ENCODE results near the gene CCDC136.

CCDC136 gene

DNA sequence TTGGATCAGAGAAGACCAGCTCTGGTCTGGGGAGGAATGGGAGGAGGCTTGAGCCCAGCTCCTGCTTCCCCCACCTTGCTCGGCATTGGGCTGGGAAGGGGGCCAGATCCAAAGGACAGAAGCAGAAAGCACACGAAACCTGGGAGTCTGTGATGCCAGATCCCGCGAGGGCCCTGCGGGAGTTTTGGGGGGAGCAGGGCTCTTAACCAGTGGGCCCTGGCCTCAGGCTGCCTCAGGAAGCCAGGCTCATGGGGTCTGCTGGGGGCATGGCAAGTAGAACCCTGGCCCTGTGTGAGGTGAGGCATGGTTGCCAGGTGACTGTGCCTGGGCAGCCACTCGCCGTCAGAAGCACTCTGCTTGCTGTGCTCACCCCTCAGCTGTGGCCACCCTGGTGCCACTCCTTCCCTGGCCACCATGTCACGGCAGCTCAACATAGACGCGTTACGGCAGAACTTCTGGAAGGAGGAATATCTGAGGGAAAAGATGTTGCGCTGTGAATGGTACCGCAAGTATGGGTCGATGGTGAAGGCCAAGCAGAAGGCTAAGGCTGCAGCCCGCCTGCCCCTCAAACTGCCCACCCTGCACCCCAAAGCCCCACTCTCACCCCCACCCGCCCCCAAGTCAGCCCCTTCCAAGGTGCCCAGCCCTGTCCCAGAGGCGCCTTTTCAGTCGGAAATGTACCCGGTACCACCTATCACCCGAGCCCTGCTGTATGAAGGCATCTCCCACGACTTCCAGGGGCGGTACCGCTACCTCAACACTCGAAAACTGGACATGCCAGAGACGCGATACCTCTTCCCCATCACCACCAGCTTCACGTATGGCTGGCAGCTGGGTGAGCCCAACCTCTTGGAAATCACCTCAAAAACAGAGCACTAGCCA, 74.5 kb downstream of the CCDC136 start:
- DNase-seq (ENCODE audit: low read depth, low spot score): no peak
- in situ Hi-C loops (cut with HindIII; ENCODE audit: low sequenced_read_pairs): no loop called here
- TF ChIP-seq, protein P1, sequence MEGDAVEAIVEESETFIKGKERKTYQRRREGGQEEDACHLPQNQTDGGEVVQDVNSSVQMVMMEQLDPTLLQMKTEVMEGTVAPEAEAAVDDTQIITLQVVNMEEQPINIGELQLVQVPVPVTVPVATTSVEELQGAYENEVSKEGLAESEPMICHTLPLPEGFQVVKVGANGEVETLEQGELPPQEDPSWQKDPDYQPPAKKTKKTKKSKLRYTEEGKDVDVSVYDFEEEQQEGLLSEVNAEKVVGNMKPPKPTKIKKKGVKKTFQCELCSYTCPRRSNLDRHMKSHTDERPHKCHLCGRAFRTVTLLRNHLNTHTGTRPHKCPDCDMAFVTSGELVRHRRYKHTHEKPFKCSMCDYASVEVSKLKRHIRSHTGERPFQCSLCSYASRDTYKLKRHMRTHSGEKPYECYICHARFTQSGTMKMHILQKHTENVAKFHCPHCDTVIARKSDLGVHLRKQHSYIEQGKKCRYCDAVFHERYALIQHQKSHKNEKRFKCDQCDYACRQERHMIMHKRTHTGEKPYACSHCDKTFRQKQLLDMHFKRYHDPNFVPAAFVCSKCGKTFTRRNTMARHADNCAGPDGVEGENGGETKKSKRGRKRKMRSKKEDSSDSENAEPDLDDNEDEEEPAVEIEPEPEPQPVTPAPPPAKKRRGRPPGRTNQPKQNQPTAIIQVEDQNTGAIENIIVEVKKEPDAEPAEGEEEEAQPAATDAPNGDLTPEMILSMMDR (IDR thresholded peaks at IDR 0.05; ENCODE audit: low read depth, low read length): no peak
- H3K4me3 ChIP-seq (ENCODE audit: low read depth, low read length): no peak overlapping the region

DNA sequence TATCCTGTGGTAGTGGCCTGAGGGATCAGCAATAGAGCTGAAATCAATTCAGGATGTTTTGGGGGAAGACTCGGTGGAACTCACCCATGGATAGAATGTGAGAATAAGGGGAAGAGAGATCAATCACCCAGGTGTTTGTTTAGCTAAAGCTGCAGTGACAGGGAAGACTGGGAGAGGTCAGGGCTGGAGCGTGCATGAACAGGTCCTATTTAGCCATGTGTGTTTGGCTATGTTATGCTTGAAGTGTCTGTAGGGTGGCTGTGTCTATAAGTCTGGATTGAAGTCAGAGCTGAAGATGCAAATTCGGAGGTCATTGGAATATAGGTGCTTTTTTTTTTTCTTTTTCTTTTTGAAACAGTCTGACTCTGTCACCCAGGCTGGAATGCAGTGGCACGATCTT, 75.5 kb downstream of the CCDC136 start:
- TF ChIP-seq, protein P1 (IDR thresholded peaks at IDR 0.05; ENCODE audit: low read depth, low read length): no peak
- in situ Hi-C loops (cut with HindIII; ENCODE audit: low sequenced_read_pairs): no loop called here
- no peak for DNase-seq (ENCODE audit: low read depth, low spot score)
- H3K4me3 ChIP-seq (ENCODE audit: low read depth, low read length): no peak overlapping the region

DNA sequence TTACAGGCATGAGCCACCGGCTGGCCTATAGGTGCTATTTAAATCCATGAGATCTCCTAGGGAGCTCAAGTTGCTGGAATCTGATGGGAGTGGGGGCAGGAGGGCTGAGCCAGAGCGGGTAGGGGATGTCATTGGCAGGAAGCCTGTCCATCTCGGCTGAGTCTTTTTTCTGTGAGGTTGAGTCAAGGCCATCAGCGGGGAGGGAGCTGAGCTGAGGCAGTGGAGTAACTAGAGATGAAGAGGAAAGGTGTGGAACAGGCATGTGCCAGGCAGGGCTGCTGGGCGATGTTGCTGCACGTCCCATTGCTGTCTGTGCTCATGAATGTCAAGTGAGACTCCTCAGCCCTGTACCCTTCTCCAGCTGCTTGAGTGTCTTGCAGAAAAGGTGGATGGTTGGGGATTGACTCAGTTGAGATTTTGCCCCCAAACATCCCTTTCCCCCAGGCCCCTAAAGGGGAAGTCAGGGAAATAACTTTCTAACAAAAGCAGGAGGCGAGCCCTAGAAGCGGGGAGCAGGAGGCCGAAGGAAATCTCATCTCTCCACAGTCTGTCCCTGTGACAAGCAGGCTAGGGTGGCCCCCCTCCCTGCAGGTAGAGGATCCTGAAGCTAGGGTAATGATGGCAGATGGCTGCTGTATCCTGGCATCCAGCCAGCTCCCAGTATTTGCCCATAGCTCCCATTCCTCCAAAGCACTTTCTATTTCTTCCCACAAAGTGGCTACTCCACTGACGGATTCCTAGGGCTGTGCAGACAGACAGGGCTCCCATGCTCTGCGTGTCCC, 76.3 kb downstream of the CCDC136 start:
- in situ Hi-C loops (cut with HindIII; ENCODE audit: low sequenced_read_pairs): no loop called here
- no peak overlapping the region for H3K4me3 ChIP-seq (ENCODE audit: low read depth, low read length)
- no peak for DNase-seq (ENCODE audit: low read depth, low spot score)
- TF ChIP-seq, protein P1 (IDR thresholded peaks at IDR 0.05; ENCODE audit: low read depth, low read length): no peak

DNA sequence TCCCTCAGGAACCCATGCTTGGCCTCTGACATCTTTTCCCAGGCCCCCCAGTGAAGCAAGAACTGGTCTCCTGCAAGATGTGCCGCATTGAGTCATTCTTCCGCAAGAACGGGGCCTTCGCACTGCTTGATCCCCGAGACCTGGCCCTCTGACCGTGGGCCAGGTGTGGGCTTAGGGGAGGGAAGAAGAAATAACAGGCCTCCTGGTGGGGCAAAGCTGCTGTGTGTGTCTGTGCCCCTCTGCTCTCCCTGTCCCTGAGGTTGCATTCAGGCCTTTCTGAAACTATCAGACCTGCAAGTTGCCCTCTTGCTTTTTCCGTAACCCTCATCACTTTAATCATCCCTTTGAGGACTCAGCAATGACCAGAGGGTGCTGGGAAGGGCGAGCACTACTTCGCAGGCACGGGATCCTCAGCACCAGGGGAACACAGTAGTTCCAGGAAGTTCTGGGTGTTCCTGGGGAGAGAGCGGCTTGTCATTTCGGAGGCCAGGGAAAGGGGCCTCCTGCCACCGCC, 76.9 kb downstream of the CCDC136 start:
- H3K4me3 ChIP-seq (ENCODE audit: low read depth, low read length): no peak overlapping the region
- TF ChIP-seq, protein P1 (IDR thresholded peaks at IDR 0.05; ENCODE audit: low read depth, low read length): no peak
- no peak for DNase-seq (ENCODE audit: low read depth, low spot score)
- in situ Hi-C loops (cut with HindIII; ENCODE audit: low sequenced_read_pairs): no loop called here

DNA sequence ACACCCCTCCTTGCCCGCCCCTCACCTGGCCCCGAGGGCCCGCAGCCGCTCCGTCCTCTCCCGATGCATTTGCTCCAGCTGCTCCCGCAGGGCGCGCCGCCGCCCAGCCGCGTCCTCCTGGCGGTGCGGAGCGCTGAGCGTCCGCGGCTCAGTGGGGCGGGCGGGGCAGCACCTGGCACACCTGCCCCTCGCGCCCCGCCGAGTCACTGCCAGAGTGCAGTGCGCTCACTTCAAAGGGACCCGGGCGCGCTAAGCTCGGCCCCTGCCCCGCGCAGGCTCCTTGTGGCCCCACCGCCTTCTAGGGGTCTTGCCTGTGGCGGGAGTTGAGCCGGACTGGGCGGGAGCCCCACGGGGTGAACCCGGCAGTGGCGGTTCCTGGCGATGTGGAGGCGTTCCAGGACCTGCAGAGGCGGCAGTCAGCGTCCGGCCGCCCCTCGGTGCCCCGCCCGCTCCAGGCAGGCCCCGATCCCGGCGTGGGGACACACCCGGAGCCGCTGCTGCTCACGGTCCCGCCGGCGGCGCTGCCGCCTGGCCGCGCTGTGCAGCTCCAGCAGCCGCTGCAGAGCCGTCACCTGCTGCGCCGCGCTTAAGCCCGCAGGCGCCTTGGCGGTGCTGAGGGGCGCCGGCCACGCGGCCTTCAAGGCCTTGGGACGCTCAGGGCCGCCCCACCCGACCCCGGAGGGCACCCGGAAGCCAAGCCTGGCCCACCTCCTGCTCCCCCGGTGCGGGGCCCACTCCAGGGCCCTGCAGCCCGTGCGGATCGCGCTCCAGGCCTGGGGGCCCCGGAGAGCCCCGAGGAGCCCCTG, 77.6 kb downstream of the CCDC136 start:
- TF ChIP-seq, protein P1 (IDR thresholded peaks at IDR 0.05; ENCODE audit: low read depth, low read length): peak; percentile 4
- peak overlapping the region; percentile 34 for H3K4me3 ChIP-seq (ENCODE audit: low read depth, low read length)
- in situ Hi-C loops (cut with HindIII; ENCODE audit: low sequenced_read_pairs): no loop called here
- DNase-seq (ENCODE audit: low read depth, low spot score): peak; percentile 19

DNA sequence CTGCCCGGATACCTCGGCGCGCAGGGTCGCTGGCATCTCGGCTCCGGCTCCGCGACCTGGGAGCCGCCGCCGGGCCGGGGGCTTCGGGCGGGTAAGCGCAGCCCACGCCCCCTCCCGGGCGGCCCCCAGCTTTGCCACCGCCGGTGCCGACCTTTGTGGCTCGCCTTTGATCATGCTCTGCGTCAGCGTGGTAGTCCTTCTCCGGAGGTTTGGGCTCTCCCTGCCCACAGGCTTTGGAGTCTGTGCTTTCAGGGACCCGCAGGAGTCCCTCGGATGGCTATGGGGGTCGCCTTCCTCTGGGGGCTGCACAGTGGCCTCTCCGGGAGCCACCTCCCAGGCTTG, 78.1 kb downstream of the CCDC136 start:
- no peak overlapping the region for H3K4me3 ChIP-seq (ENCODE audit: low read depth, low read length)
- in situ Hi-C loops (cut with HindIII; ENCODE audit: low sequenced_read_pairs): no loop called here
- TF ChIP-seq, protein P1 (IDR thresholded peaks at IDR 0.05; ENCODE audit: low read depth, low read length): no peak
- DNase-seq (ENCODE audit: low read depth, low spot score): no peak

All from astrocyte of the spinal cord (primary cell).